ENCODE data around the gene COL15A1.

COL15A1 gene

DNA sequence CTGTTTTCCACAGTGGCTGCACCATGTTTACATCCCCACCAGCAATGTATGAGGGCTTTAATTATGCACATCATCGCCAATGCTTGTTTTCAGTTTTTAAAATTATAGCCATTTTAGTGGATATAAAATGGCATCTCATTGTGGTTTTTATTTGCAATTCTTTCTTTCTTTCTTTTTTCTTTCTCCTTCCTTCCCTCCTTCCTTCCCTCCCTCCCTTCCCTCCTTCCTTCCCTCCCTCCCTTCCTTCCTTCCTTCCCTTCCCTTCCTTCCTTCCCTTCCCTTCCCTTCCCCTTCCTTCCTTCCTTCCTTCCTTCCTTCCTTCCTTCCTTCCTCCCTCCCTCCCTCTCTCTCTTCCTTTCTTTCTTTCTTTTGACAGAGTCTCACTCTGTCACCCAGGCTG lies 6.6 kb downstream of the COL15A1 start:
- no peak for DNase-seq

DNA sequence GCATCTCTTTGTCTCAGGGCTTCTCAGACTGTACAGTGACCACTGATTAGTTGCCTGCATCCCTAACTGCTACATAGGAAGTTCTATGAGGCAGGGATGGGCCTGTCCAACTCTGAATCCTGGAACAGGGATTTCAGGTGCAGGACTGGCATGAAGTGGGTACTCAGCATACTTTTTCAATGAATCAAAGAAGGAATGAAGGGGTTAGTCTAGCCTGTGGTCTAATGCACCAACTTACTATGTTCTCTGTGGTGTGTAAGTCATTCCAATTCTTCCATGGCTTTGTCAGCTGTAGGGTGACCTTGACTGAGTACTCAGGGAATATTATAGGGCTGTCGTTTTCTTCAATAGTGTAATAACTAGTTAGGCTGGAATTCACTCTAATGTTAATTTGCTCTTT lies 8.3 kb downstream of the COL15A1 start:
- DNase-seq: no peak

DNA sequence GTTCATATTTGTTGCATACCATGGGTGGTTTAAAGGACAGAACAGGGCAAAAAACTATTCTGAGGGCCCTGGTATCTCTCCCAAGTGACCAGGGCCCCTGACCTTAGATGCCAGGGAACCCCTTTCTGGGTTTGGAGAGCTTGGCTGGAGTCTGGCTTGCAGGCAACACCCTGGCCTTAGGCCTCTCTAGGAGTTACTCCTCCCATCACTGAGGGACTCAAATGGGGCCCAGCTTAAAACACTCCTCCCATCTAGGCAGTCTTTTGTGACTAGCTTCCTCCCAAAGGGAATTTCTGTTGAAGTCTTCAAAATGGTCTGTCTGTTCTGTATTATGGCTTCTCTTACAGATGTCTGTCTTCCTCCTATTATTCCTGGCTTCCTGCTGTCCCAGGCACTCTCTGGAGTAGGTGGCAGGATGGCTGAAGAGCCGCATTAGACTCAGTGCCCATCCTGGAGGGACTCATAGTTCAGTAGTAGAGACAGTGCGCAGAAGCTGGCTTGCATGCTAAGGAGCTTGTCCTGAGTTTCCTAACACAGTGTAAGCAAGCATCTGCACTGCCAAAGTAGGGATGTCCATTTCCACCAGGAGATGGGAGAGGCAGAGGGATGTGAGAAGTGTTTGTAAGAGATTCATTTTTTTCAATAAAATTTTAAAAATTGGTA lies 10.0 kb downstream of the COL15A1 start:
- DNase-seq: no peak

DNA sequence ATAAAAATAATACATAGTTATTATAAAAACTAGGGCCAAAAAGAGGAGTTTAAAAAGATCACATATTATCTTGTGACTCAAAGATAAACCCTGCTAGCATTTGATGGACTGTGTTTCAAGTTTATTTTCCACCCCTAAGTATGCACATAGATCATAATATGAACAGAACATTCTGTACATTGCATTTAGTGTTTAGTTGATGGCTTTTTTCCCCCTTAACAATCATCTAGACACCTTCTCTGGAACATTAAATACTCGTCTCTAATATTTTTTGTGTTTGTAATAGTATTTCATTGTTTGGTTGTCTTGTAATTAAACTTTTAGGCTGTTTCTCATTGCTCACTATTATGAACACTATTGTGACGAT lies 10.5 kb downstream of the COL15A1 start:
- DNase-seq: no peak

DNA sequence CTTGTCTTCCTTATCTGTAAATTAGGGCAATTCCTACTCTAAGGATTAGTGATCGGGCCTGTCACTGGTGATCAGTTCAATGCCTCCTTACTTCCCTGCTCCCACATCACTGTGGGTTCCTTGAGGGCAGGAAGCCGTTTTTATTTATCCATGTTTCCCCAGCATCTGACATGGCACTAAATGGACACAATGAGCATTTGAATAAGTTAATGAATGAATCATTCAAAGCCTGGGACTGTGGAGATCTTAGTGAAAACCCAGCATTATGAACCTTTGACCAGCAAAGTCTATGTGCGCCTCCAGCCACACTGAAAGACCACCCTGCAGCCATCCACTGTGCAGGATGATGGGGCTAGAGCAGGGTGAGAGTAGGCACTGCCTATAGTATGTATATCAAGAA lies 11.6 kb downstream of the COL15A1 start:
- no peak for DNase-seq

DNA sequence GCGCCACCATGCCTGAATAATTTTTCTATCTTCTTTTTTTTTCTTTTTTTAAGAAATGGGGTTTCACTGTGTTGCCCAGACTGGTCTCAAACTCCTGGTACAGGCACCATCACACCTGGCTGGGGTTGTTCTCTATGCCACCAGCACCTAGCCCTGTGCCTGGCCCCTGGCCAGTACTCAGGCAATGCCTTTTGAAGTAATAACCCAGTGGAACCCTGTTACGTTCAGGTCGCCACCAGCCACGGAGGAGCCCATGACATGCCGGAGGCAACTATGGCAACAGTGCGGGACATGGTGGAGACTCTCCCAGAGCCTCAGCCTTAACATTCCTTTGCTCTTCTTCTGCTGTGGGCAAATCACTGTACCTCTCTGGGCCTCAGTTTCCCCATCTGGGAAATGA lies 14.1 kb downstream of the COL15A1 start:
- no peak for DNase-seq

DNA sequence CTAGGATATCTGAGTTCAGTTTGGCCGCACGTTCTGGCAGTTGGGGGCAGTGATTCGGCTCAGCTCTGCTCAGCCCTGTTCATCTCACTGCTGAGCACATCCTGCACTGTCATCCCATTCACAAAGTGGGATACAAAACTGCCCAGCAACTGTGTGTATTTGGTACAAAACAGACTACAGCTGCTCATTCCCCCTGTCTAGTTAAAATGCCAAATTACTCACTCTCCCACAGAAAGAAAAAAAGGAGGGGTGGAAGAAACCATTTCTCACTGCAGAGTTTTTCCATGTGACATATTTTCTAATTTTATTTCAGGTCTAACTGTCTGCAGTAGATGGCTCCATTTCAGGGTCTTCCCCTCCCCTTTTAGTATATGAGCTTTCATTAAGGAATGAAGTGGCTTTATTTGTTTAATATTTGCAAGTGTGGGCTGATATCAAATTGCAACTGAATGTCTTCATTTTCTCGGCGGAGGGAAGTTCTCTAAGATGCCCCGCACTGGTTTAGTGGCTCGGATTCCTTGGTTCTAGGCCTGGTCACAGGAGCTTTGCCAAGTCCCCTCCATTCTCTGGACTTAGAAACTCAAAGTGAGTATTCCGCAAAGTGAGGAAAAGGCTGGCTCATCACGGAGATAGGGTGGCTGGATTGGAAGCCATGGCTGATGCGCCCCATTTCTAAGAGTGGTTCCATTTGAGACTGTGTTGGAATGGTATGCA lies 14.7 kb downstream of the COL15A1 start:
- DNase-seq: no peak

DNA sequence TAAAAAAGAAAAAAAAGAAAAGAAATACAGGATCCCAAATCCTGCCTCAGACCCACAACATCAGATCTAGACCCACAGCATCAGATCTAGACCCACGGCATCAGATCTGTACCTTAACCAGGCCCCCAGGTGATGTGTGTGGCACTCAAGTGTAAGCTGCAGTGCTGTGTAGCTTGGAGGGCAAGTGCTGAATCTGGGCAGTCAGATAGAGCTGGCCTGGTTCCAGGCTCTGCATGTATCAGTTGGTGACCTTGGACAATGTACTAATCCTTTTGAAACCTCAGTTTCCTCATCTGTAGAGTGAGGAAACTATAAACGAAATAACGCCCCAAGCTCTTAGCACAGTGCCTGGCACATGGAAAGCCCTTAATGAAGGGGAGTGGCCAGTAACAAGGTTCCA lies 16.7 kb downstream of the COL15A1 start:
- DNase-seq: no peak

DNA sequence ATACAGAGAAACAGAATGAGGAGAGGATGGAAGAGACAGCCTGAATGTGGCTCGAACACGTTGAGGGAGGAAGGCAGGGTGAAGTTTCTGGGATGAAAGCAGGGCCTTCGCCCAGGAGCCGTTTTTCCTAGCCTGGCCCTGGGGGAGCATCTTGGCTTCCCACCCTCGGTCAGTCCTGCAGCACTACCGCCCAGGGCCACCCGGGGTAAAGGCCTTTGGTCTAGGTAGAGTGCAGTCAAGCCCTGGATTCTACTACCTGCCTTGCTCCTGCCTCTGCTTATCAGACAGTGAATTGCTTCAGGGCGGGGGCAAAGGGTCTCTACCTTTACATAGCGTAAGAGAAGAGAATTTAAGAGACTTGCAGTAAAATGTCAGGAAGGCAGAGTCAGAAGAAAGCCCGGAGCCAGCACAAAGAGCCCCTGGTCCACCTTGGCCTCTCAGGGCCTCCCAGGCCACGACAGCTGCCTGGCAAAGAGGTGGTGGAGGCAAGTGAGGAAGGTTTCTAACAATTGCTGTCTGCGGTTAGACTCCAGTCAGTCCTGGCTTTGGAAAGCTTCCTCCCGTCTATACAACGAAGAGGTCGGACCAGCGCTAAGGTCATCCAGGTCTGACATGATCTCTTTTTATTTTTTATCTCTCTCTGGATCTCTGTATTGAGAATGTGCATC lies 17.9 kb downstream of the COL15A1 start:
- DNase-seq: no peak

DNA sequence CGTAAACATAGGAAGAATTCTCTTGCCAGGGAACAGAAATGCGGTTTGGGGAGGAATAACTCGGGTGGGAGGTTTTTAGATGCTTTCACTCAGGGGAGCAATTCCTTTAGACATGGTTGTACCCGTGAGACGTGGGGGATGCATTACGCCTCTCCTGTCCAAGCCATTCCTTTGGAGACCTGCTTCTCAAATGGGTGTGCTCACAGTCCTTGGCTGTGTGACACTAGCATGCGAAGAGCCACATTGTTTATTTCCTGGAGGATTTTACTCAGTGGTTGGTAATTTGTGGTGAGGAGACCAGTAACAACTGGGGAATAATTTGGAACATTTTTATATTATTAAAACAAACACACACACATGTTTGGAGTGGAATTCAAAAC lies 18.5 kb downstream of the COL15A1 start:
- DNase-seq: no peak

DNA sequence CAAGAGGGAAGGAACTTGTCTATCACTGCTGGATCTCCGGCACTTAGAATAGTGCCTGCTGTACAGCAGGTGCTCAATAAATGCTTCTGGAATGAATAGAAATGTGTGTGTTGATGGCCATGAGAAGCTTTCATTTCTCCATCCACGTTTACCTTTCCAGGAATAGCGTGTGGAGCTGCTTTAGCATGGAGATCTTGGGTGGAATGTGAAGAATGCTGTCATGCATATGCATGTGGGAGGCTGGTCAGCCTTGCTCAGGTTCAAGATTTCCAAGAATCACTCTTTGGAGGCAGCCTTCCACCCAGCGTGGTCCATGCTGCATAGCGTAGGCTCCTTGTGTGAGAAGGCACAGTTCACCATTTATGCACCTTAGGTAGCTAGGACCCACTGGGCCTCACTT lies 19.2 kb downstream of the COL15A1 start:
- no peak for DNase-seq

DNA sequence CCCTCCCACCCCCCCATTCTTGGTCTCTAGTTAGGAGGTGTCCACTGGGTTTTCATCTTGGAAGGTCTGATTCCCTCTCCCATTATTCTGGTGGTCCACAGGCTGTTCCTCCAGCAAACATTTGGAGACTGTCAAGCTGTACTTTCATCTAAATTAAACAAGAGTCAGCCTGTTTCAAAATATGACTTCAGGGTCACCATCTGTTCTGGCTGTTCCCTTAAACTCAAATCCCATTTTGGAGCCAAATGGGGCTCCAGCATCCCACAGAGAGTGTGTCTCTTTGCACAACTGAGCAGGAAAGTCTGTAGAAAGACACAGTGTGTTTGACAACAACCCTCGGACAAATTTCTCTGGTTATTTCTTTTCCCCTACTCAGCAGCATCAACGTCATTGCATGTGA lies 20.5 kb downstream of the COL15A1 start:
- no peak for DNase-seq

DNA sequence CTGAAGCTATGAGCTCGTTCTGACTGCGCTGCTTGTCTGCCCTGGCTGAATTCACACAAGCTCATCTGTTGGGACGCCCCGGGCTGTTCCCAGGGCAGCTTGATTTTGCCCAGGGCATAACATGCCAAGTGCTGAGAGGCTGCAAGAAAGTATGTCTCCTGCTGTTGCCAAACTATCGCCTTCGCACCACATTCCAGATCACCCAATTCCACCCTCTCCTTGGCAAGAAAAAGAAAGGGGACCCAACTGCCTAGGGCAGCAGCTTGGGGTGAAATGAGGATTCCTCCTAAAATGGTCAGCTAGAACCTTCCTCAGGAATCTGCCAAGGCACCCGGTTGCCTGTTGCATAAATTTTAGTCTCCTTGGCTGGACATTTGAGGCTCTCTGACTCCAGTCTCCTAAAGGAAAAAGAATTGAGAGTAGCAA lies 21.2 kb downstream of the COL15A1 start:
- DNase-seq: no peak

DNA sequence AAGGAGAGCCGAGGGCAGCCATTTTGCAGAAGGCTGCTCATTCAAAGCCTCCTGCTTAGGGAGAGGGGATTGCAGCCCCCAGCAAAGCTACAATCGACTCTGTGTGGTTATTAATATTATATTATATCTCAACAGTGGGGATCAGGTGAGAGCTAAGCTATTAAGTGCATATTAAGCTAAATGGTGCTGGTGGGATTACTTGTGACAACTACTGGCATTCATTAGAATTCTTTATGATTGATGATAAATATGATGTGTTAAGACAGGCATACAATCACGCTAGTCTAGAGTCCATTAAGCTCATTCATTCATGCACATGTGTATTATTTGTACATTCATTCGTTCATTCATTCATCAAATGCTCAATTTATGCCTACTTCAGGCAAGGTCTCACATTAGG lies 23.0 kb downstream of the COL15A1 start:
- DNase-seq: no peak

DNA sequence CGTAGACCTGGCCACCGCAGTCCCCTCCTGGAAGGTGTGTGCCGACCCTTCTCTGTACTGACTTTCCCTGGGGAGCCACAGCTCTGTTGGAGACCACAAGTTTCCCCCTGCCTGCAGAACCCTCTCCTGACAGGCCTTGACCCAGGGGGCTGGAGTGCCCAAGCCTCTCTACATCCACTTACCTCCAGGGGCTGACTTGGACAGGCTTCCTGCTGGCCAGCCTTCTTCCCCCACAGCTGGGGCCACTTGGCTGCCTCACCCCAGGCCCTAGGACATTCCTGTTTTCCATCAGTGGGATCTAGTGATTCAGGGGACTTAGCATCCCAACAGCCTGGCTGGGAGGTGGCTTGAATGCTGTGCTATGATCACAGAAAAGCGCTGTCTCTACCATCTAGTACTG lies 23.6 kb downstream of the COL15A1 start:
- no peak for DNase-seq

DNA sequence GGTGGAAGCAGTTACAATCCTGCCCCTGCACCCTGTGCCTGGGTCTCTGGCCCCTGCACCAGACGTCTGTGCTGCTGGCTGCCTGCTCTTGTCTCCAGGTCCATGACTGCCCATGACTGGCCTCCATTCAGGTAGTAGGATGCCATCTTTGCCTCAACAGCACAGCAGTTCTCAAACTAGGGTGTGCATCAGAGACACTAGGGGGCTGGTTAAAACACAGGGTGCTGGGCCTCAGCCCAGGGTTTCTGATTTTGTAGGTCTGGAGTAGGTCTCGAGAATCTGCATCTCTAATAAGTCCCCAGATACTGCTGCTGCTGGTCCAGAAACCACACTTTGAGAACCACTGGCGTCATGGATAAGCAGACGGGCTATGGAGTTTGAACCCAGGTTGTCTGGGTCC lies 24.0 kb downstream of the COL15A1 start:
- DNase-seq: no peak

DNA sequence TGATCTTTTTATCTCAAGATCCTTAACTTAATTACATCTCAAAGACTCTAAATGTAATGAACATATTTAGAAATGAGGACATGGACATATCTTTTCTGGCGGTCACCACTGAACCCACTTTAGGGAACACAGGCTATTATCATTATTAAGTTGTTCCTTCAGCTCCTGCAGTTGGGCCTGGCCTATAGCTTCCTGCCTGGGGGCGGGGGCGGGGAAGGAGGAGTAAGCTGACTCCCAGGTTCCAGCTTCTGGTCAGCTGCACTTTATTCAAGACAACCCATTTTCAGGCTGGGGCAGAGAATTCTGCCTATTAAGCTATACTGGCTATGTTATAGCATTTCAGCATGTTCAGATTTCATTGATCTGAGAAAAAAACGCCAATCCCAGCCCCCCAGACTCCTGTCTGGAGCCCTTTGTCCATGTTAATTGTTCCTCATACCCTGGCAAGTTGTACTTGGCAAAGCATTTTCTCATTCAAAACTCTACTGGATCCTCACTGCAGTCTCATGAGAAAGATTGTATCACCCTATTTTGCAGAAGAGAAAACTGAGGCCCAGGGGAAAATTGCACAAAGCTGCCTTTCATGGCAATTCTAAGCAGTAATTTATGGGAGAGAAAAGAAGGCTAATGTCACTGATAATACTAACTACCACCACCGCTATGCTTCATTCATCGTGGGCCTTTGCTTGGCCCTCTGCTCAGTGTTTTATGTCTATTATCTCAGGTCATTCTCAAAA lies 25.1 kb downstream of the COL15A1 start:
- DNase-seq: no peak

DNA sequence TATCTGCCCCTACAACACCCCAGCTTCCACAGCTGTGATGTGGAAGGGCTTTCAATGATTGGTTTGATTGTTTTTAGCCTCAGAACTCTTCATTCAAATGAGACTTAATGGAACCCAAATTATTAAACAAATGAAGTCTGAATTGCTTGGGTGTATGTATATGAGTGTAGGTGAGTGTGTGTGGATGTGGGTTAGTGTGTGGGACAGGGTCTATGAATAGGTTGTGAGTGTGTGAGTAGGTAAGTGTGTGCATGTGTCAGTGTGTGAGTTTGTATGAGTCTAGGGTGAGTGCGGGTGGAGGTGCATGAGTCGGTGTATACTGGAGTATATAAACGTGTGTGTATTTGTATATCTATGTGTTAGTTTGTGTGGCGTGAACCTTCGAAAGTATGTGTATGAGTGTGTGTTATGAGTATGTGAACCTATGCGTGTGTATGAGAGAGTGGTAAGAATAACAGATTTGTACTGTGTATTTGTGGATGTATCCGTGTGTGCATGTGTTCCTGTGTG lies 26.9 kb downstream of the COL15A1 start:
- DNase-seq: no peak

DNA sequence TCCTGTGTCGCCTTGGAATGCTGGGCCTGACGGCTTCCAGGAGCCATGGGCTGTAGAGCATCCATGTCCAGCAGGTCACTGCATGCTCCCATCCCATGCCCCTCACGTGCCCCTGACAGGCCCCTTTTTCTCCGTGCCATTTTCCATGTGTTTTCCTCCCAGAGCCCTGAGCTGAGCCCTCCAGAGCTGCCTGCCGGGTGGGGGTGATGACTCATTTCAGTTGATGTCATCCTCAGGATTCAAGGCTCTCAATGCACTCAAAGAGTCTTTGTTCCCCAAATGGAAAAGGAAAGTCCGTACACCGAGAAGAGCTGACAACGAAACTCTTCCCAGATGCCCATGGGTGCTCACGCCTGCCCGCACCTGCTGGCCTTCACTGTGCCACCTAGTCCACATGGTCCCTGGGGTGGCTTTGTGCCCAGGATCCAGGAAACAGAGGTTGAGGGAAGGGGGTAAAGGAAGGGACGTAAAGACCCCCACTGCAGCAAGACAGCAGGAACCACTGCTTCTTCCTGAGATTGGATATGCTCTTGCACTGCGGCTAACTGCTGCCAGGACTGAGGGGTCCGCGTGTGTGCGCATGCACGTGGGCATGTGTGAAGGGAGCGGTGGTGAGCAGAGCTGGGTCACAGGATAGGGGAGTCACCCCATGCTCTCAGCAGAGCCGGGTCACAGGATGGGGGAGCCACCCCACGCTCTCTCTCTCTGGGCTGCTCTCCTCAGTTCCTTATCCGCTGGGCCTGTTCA lies 27.6 kb downstream of the COL15A1 start:
- DNase-seq: no peak

DNA sequence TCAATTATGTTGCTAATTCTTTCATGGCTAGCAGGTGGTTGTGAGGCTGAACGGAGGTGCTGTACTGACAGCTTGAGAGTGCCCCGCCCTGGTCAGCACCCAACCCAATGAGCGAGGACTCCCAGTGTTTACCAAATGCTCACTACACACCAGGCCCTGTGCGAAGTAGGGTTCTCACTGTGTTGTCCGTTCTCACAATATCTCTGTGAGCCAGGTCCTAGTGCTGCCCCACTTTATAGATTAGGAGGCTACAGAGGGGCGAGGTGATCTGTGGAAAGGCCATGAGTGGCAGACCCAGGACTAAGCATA lies 28.2 kb downstream of the COL15A1 start:
- no peak for DNase-seq

DNA sequence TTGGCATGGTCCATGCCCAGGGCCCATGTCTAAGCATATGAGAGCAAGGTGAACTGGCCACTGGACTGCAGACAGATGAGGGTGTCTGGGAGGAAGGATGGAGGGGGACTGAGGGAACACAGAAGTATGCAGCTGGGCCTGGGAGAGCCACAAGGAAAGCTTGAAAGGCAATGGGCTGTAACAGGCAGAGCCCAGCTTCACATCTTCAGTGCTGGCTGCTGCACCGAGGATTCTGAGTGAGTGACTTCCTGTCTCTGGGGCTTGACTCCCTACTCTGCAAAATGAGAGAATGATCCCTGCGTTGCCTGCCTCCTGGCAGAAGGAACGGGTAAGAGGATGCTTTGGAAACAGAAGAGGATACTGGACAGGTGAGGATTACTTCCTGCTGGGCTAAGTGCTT lies 29.0 kb downstream of the COL15A1 start:
- no peak for DNase-seq

DNA sequence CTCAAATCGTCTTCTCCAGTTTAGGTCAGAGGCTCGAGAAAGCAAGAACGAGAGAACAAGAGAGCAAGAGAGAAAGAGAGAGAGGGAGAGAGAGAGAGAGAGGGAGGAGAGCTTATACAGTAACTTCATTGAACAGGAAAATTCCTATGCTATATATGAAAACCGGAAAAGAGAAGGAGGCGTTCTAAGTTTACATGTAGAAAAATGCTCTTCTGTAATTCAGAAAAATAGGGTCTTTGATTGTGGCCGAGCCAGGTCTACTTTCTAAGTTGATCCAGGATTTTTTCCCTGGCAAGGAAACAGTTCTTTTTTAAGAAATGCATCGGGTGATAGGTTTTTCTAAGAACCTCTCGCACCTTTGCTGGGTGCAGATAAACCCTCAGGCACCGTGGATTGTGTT lies 29.5 kb downstream of the COL15A1 start:
- no peak for DNase-seq

DNA sequence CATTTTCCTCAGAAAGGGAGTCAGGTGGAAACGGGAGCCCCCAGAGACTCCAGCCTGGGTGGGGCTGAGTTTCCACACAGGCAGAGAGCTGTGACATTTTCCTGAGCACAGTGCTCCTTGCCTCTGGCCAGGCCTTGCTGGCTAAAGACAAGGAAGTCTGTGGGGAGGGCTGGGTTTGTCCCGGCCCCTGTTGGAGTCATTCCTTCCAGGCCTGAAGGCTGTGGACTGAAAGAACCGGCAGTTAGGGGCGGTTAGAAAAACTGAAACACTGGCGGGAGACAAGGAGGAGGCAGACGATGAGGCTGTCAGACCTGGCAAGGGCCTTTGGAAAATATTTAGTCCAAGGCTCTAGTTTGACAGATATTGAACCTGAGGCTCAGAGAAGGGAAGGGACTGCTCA lies 29.9 kb downstream of the COL15A1 start:
- no peak for DNase-seq

Measured in SIG-M5 (cell line).